HG03520 (cell line): Measurements from ENCODE around the gene ELF2.
A peak's percentile ranks its signal among the peaks of the same experiment; 100 is the strongest.
"Not testable (repeated sequence)": the region's sequence is repeated elsewhere in the genome, so short reads cannot be mapped to it uniquely, and the experiment has no call there.

Source experiments
- ATAC-seq: cut with Tn5 transposase; IDR thresholded peaks from one replicate; pipeline ENCODE4 v1.9.1; 2021; ENCODE audit warnings: mild to moderate bottlenecking, moderate library complexity; ENCODE audit not compliant: unreplicated experiment

Gene ELF2

DNA sequence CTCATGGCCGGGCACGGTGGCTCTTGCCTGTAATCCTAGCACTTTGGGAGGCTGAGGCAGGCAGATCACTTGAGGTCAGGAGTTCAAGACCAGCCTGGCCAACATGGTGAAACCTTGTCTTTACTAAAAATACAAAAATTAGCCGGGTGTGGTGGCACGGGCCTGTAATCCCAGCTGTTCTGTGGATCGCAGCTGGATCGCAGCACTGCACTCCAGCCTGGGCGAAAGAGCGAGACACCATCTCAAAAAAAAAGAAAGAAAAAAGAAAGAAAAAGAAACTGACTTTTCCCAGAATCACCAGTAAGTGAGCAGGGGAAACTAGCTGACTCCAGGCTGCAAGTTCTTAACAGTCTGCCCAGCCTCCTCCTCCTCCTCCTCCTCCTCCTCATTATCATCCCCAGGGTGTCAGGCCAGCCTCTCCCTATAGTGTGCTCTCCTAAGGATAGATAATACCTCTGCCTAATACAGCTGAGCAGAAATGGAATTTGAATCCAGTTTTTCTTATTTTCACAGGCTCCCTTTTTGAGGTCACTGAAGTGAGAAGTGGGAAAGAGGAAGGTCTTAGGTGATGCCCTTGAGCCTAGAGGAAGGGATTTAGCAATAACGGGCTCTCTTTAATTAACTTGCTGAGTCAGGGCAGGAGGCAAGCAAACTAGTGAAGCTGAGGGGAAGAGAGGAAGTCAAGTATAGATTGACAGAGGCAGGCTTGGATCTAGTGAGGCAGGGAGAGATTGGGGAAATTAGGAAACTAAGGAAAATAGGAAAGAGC is 11.8 kb upstream of the ELF2 start:
- no peak for ATAC-seq

- ATAC-seq: no peak
These were observed 7.1 kb upstream of the ELF2 start for GRCh38 chr4:139184129-139184528.

DNA sequence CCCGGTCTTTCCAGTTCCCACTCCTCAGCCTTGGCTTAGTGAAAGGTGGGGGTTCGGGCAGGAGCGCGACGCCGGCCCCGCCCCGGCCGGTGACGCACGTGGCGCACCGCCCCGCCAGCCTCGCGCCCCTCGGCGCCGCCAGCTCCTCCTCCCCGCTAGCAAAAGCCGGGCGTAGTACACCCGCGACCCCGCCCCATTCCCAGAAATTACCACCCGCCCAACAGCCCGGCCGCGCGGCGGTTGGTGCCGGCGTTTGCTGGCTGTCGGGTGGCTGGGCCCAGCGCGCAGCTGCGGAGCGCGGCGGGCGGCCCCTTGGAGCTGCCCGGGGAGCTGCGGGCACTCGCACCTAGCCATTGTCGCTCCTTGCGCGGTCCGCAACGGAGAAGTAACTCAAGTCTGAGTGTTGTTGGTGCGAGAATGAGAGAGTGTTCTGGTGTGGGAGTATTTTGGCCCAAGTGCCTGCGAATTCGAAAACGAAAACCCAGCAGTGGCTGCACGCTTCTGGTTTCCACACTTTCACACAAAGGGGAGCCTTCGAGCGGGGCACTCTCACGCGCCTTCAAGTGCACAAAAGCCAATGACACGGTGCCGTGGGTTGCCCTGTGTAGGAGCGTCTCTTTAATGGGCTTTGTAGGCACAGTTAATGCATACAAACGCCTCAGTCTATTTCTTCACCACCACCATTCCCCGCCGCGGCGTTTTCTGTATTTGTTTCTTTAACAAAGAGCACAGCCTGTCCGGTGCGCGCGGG is 1.0 kb upstream of the ELF2 start:
- ATAC-seq: peak; percentile 59

GRCh38 chr4:139176302-139177048 is 543 bp downstream of the ELF2 start:
- ATAC-seq: peak; percentile 15

- no peak for ATAC-seq
These were observed 1.2 kb downstream of the ELF2 start for GRCh38 chr4:139175646-139176301.

DNA sequence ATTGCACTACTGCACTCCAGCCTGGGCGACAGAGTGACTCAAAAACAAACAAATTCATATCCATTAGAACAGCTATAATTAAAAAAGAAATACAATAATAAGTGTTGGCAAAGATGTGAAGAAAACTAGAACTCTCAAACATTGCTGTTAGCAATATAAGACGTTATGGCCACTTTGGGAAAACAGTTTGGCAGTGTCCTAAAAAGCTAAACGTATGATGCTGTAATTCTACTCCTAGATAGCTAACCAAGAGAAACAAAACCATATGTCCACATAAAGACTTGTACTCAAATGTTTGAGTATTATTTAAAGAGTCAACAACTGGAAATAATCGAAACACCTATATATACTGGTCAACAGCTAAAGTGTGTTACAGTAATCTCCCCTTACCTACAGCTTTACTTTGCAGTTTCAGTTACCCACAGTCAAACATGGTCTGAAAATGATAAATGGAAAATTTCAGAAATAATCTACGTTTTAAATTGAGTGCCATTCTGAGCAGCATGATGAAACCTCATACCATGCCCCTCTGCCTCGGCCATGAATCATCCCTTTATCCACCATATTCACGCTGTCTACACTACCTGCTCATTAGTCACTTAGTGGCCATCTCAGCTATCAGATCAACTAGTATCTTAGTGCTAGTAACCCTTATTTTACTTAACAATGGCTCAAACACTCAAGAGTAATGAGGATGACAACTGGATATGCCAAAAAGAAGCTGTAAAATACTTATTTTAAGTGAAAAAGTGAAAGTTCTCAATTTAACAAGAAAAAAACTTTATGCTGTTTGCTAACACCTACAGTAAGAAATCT is 4.9 kb downstream of the ELF2 start:
- no peak for ATAC-seq

DNA sequence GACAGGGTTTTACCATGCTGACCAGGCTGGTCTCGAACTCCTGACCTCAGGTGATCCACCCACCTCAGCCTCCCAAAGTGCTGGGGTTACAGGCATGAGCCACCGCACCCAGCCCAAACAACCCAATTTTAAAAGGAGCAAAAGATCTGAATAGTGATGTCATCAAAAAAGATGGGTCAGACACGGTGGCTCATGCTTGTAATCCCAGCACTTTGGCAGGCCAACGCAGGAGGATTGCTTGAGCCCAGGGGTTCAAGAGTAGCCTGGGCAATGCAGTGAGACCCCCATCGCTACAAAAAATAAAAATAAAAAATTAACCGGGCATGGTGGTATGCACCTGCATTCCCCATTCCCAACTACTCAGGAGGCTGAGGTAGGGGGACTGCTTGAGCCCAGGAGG is 6.1 kb downstream of the ELF2 start:
- ATAC-seq: no peak

GRCh38 chr4:139167774-139168444 is 9.1 kb downstream of the ELF2 start:
- no peak for ATAC-seq

GRCh38 chr4:139164731-139165130 is 12.3 kb downstream of the ELF2 start:
- no peak for ATAC-seq

DNA sequence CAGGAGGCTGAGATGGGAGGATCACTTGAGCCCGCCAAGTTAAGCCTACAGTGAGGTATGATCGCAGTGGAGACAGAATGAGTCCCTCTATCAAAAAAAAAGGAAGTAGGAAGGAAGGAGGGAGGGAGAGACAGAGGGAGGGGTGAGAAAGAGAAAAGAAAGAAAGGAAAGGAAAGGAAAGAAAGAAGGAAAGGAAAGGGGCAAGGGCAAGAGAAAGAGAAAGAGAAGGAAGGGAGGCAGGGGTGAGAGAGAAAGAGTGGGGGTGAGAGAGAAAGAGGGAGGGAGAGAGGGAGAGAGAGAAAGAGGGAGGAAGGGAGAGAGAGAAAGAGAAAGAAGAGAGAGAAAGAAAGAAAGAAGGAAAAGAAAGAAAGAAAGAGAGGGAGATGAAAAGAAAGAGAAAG is 13.2 kb downstream of the ELF2 start:
- no peak for ATAC-seq

- not testable (repeated sequence) for ATAC-seq
These were observed 19.0 kb downstream of the ELF2 start for GRCh38 chr4:139157977-139158376.

- no peak for ATAC-seq
These were observed 22.0 kb downstream of the ELF2 start for GRCh38 chr4:139154952-139155557.

DNA sequence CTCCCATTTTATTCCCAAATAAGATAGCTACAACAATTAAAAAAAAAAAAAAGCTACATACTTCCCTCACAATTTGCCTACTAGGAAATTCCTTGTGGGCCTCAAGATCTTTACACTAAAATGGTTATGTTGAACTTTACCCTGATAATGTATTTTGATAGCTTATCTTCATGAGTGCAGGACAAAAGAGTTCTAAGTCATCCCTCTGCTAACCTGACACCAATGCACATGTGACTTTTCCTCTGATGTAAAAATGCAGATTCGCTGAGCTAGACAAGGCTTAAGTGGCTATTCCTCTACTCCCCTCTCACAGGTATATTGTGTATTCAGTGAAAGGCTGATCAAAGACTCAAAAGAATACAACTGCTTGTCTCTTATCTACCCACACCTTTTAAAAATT is 22.5 kb downstream of the ELF2 start:
- ATAC-seq: no peak

GRCh38 chr4:139154134-139154421 is 22.9 kb downstream of the ELF2 start:
- no peak for ATAC-seq

DNA sequence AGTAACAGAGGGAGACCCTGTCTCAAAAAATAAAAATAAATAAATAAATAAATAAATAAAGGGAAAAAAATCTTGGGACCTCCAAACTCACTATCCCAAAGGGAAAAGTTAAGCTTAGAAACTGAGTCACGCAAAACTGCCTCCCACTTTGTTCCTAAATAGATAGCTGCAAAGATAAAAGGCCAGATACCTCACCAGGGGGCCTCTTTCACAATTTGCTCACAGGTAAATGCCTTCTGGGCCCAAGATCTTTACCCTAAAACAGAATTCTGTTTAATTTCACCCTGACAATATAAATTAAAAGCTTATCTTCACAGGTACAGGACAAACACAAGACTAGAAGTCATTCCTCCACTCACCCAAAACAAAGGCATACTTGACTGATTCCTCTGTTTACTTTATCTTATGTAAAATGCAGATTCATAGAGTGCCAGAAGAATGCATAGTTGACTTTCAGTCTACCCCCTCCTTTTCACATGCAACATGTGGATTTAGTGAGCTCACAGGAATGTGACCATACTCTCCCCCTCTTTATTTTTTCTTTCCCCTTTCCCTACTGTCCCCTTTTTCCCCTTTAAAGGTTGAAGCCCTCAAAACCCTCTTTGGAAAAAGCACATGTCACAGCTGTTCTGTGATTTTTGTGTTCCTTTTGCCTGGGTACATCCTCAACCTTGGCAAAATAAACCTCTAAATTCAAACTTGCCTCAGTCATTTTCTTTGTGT is 23.4 kb downstream of the ELF2 start:
- no peak for ATAC-seq

- ATAC-seq: no peak
These were observed 24.8 kb downstream of the ELF2 start for GRCh38 chr4:139152249-139152648.

DNA sequence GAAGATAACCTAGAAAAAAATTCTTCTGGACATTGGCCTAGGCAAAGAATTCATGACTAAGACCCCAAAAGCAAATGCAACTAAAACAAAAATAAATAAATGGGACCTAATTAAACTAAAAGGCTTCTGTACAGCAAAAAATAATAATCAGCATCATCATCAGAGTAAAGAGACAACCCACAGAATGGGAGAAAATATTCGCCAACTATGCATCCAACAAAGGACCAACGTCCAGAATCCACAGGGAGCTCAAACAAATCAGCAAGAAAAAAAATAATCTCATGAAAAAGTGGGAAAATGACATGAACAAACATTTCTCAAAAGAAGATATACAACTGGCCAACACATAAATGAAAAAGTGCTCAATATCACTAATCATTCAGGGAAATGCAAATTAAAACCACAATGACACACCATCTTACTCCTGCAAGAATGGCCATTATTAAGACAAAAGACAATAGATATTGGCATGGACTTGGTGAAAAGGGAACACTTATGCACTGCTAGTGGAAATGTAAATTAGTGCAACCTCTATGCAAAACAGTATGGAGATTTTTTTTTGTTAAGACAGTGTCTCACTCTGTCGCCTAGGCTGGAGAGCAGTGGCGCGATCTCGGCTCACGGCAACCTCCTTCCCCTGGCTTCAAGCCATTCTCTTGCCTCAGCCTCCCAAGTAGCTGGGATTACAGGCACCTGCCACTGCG is 29.9 kb downstream of the ELF2 start:
- ATAC-seq: no peak

GRCh38 chr4:139145552-139145932 is 31.5 kb downstream of the ELF2 start:
- ATAC-seq: no peak
